NB4 (cell line): ENCODE measurements around the gene EHMT1.

Experiments
- DNase-seq: peaks from one replicate; pipeline ENCODE4 v3.0.0; 2010; ENCODE audit warnings: low read depth
- H3K4me3 ChIP-seq: one replicate; pipeline ENCODE4 v1.5.1; 2011; ENCODE audit warnings: mild to moderate bottlenecking, low read depth, low read length, moderate library complexity
- MYC ChIP-seq: IDR thresholded peaks from 2 replicates; pipeline ENCODE4 v1.6.1; 2011; ENCODE audit warnings: low read depth, low read length
- POLR2A ChIP-seq: IDR thresholded peaks from 2 replicates; pipeline ENCODE4 v1.6.1; 2011; ENCODE audit warnings: mild to moderate bottlenecking; ENCODE audit not compliant: insufficient read length; ENCODE audit errors: extremely low read depth
- TF ChIP-seq, protein P1 (sequence below): IDR thresholded peaks from one replicate; pipeline ENCODE4 v1.5.1; 2012; ENCODE audit warnings: low read depth, low read length
- TF ChIP-seq, protein P2 (sequence below): IDR thresholded peaks from 2 replicates; pipeline ENCODE4 v1.6.1; 2011; ENCODE audit warnings: low read depth, low read length

The EHMT1 gene

DNA sequence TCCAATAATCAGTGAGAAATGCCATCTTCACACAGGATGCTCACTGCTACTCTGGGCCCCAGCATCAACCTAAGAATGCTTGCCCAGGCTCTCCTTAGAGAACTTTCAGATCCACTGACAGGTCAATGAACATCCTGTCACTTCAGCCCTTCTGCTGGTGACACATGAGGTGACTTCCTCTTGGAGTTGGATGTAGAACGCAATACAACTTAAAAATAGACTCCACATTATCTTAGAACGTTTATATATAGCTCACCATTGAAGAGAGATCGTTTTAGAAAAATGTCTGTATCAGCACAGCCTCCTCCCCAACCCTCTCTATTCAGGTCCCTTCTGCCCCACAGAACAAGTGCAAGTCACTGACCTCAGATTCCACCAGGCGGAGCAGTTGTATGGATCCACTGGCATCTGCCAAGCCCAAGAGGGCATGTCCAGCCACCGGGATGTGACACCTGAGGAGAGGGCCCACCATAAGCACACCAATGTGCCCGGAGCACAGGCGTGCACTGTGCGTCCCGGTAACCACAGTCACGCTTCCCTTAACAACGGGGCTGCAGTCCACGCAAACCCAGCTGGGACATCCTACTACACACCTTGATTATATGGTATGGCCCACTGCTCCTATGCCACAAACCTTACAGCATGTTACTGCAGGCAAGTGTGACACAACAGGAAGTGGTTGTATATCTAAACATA is 42.9 kb upstream of the EHMT1 start:
- no peak for DNase-seq
- no peak overlapping the region for H3K4me3 ChIP-seq
- TF ChIP-seq MYC: no peak

DNA sequence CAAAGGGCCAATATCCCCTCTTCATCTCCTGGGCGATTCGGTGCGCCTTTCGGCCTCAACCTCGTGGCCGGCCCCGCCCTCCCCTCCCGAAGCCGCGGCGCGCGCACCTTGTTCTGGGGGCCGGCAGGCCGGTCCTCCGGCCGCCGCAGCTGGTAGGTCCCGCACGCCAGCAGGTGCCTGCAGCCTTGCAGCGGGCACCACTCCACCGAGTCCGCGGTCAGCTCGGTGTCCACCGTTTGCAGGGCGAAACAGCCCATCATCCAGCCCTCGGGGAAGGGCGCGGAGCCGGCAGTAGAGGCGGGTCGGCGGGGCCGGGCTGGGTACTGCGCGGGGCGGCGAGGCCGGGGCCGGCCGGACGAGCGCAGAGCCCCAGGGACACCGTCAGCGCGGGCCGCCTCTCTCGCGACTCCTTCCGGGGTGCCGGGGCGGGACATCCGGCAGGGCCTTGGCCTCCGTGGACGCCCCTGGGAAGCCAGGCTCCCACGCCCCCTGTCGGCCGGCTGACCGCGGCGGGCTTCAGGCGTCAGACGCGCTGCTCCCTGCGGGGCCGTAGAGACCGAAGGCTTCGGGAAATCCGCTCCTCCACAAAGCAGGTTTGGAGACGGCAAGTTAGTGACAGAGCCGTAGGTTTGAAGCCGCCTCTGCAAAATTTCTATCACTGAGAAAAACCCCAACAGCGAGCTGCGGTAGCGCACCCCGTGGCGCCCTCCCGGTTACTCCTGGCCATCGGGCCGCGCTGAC is 40.1 kb upstream of the EHMT1 start, which contains the start of gene DPH7:
Gene DPH7, minus strand, starts transcription at position 408 of the 741 bp plus-strand sequence. Its CDS starts 148 bp downstream, at position 260.
- H3K4me3 ChIP-seq: peak within 1 kb of the TSS; percentile 77
- DNase-seq: peak; percentile 94
- peak; percentile 80 for TF ChIP-seq MYC
- peak; percentile 73 for TF ChIP-seq POLR2A
- TF ChIP-seq, protein P1, sequence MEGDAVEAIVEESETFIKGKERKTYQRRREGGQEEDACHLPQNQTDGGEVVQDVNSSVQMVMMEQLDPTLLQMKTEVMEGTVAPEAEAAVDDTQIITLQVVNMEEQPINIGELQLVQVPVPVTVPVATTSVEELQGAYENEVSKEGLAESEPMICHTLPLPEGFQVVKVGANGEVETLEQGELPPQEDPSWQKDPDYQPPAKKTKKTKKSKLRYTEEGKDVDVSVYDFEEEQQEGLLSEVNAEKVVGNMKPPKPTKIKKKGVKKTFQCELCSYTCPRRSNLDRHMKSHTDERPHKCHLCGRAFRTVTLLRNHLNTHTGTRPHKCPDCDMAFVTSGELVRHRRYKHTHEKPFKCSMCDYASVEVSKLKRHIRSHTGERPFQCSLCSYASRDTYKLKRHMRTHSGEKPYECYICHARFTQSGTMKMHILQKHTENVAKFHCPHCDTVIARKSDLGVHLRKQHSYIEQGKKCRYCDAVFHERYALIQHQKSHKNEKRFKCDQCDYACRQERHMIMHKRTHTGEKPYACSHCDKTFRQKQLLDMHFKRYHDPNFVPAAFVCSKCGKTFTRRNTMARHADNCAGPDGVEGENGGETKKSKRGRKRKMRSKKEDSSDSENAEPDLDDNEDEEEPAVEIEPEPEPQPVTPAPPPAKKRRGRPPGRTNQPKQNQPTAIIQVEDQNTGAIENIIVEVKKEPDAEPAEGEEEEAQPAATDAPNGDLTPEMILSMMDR: peak; percentile 86
- TF ChIP-seq, protein P2, sequence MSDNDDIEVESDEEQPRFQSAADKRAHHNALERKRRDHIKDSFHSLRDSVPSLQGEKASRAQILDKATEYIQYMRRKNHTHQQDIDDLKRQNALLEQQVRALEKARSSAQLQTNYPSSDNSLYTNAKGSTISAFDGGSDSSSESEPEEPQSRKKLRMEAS: peak; percentile 40

DNA sequence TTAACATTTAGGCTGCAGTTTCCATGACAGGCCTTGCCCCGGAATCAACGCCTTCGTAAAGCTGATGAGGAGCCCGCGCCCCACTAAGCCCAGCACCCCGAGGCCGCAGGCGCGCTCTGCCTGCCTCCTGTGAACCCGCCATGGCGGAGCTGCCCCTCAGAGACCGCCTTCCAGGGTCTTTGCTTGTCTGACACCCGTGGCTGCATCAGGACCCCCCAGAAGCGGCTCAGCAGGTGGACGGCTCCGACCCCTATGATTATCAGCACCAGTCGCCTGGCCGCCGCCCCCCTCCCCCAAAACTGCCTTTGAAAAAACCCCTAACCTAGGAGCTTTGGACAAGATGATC is 39.6 kb upstream of the EHMT1 start:
- DNase-seq: no peak
- no peak for TF ChIP-seq MYC
- TF ChIP-seq POLR2A: no peak
- TF ChIP-seq, protein P2: no peak
- TF ChIP-seq, protein P1: no peak
- H3K4me3 ChIP-seq: no peak overlapping the region

DNA sequence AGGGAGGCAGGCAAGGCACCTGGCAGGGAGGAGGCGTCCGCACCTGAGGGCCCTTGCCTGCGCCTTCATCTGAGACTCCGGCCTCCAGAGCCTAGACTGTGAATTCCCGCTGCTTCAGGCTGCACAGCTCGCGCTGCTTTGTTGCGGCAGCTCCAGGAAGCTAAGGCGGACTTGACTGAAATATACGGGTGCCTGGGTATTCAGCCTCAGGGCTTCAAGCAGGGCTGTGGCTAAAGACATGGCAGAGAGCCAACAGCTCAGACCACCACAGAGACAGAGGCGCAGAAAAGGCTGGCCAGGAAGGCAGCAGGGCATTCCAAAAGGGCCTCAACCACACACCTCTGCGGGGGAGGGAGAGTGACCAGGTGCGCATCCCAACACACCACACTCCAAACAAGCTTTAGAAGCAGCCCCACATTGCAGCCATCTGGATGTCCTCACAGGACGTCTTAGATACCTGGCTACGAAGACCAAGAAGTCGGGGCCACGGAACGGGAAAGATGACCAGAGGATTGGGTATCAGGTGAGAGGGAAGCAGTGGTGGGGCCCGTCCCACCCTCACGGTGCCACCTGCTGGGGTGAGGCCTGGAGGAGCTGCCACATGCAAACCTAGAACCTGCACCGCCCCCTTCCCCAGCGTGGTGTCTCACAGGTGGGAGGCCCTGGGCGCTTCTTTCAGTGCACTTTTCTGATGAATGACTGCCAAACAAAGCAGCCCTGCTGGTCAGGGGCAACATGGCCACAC is 38.4 kb upstream of the EHMT1 start:
- H3K4me3 ChIP-seq: no peak overlapping the region
- TF ChIP-seq POLR2A (no peak), MYC (no peak)
- TF ChIP-seq, protein P1: no peak
- TF ChIP-seq, protein P2: no peak
- no peak for DNase-seq

DNA sequence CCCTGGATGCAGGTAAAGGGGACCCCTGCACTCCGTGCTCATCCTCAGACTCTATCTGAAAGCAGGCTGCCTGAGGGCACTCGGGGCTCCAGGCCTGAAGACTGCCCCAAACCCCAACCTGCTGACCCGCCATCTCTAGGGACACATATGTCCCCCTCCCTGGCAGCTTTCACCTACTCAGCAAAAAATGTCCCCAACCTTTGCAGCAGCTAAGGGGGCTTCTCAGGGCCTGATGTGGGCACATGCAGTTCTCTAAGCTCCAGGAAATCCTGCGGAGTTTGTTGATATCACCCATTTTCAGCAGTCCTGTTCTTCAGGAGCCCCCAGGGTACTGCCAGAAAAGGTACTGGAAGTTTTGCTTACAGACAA is 37.9 kb upstream of the EHMT1 start:
- DNase-seq: no peak
- H3K4me3 ChIP-seq: no peak overlapping the region
- TF ChIP-seq, protein P2: no peak
- TF ChIP-seq, protein P1: no peak
- TF ChIP-seq MYC (no peak), POLR2A (no peak)
